ENCODE results near the gene KANK3.
A peak's percentile ranks its signal among the peaks of the same experiment; 100 is the strongest.

Gene KANK3

DNA sequence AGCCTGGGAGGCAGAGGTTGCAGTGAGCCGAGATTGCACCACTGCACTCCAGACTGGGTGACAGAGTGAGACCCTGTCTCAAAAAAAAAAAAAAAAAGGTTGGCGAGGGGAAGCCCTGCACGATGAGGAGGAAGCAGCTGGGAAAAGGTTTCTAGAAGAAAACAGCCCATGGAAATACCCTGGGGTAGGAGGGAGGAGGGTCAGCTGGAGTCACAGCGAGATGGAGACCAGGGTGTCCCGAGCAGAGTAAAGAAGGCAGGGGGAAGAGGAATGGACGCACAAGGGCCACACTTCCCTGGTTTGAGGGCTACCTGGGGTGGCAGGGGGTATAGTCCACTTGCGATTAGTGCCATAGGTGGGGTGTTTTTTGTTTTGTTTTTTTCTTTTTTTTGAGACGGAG, 6.4 kb downstream of the KANK3 start:
- Histone ChIP-seq H3K27me3 (ENCODE audit: insufficient read depth, low read depth, severe bottlenecking) (peaks cover 24% of the 10 kb centered on the region), H3K27ac (no peak overlapping the region)
- TF ChIP-seq, protein P1, sequence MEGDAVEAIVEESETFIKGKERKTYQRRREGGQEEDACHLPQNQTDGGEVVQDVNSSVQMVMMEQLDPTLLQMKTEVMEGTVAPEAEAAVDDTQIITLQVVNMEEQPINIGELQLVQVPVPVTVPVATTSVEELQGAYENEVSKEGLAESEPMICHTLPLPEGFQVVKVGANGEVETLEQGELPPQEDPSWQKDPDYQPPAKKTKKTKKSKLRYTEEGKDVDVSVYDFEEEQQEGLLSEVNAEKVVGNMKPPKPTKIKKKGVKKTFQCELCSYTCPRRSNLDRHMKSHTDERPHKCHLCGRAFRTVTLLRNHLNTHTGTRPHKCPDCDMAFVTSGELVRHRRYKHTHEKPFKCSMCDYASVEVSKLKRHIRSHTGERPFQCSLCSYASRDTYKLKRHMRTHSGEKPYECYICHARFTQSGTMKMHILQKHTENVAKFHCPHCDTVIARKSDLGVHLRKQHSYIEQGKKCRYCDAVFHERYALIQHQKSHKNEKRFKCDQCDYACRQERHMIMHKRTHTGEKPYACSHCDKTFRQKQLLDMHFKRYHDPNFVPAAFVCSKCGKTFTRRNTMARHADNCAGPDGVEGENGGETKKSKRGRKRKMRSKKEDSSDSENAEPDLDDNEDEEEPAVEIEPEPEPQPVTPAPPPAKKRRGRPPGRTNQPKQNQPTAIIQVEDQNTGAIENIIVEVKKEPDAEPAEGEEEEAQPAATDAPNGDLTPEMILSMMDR (IDR thresholded peaks at IDR 0.05; ENCODE audit: low read depth, low read length) = no peak

DNA sequence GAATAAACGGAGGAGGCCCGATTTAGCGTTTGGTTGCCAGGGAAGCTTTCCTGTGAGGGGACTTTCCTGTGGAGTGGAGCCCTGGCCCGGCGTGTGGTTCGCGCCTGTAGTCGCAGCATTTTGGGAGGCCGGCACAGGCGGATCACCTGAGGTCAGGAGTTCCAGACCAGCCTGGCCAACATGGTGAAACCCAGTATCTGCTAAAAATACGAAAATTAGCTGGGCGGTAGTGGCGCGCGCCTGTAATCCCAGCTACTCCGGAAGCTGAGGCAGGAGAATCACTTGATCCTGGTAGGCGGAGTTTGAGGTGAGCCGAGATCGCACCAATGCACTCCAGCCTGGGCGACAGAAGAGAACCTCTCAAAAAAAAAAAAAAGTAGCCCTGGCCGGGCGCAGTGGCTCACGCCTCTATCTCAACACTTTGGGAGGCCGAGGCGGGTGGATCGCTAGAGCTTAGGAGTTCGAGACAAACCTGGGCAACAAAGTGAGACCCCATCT, 6.9 kb downstream of the KANK3 start:
- Histone ChIP-seq H3K4me3 (ENCODE audit: low read depth, low read length) (no peak overlapping the region), H3K27ac (no peak overlapping the region), H3K27me3 (ENCODE audit: insufficient read depth, low read depth, severe bottlenecking) (peaks cover 24% of the 10 kb centered on the region), H3K36me3 (no peaks in the 10 kb centered on the region), H3K9me3 (ENCODE audit: severe bottlenecking) (no peaks in the 10 kb centered on the region)
- no peak for DNase-seq
- TF ChIP-seq, protein P1 (IDR thresholded peaks at IDR 0.05; ENCODE audit: low read depth, low read length) = no peak

More for the DNA sequence above, 6.4 kb downstream of the KANK3 start:
- no peak for DNase-seq
- Histone ChIP-seq H3K36me3 (no peaks in the 10 kb centered on the region), H3K9me3 (ENCODE audit: severe bottlenecking) (no peaks in the 10 kb centered on the region), H3K4me3 (ENCODE audit: low read depth, low read length) (no peak overlapping the region)

DNA sequence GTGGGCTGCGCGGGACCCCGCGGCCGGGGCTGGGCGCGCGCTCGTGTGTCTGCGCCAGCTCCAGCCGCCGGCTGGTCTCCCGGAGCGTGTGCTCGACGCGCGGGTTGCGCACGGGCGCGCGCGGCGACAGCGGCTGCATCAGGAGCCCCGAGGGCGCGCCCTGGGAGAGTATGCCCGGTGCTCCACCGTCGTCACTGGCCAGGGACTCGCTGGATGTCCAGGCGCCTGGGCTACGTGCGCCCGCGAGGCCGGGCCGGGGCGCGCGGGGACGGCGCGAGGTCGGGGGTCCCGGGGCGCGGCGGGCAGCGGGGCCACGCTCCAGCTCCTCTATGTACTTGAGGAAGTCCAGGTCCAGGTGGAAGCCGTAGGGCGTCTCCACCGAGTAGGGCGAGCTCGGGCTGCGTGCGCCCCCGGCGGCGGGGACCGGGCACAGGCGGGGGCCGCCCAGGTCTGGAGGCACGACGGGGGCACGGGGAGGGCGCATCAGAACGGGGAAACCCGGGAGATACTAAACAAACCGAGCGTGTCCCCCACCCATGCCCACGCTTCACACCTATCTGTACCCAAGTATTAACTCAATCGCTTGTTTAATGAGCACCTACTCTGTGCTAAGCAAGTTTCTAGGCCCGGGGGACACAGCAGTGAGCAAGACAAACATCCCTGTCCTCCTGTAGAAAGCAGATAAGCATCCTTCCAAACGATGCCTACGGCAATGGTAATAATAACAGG, 7.6 kb downstream of the KANK3 start:
- Histone ChIP-seq H3K9me3 (ENCODE audit: severe bottlenecking) (no peaks in the 10 kb centered on the region), H3K4me3 (ENCODE audit: low read depth, low read length) (peak overlapping the region; percentile 21), H3K36me3 (no peaks in the 10 kb centered on the region), H3K27me3 (ENCODE audit: insufficient read depth, low read depth, severe bottlenecking) (peaks cover 24% of the 10 kb centered on the region), H3K27ac (no peak overlapping the region)
- peak; percentile 46 for DNase-seq
- TF ChIP-seq, protein P1 (IDR thresholded peaks at IDR 0.05; ENCODE audit: low read depth, low read length) = peak; percentile 36

DNA sequence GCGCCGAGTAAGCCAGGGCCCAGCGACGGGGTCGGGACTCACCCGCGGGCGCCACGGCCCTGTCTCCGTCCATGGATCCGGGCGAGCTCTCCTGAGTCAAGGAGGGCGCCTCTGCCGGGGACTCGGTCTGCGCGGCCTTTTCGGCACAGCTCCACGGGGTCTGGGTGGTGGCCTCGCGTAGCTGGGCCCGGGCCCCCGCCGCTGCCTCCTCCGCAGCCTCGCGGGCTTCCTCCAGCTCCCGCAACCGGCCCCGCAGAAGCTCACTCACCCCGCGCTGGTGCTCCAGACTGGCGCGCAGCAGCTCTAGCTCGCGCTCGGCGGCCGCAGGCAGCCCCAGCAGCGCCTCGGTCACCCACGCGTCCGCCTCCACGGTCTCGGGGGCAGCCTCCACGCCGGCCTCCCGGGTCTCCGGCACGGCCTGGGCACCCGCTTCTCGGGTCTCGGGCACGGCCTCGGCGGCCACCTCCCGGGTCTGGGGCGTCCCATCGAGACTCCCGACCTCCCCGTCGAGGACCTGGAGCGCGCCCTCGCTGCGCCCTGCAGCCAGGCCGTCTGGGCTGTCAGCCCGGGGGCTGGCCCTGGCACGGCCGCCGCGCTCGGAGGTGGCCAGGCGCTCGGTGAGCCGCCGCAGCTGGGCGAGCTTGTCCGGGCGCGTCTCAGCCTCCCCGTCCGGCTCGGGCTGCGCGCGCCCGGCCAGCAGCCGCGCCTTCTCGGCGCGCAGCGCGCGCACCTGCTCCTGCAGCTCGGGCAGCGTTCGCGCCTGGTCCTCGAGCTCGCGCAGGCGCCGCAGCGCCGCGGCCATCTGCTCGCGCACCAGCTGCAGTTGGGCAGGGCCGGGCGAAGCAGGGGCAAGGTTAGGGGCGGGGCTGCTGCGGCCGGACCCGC, 8.4 kb downstream of the KANK3 start:
- H3K36me3 ChIP-seq = no peaks in the 10 kb centered on the region
- no peaks in the 10 kb centered on the region for H3K9me3 ChIP-seq (ENCODE audit: severe bottlenecking)
- peaks cover 24% of the 10 kb centered on the region for H3K27me3 ChIP-seq (ENCODE audit: insufficient read depth, low read depth, severe bottlenecking)
- TF ChIP-seq, protein P1 (IDR thresholded peaks at IDR 0.05; ENCODE audit: low read depth, low read length) = no peak
- DNase-seq = peak; percentile 83
- H3K4me3 ChIP-seq (ENCODE audit: low read depth, low read length) = peak overlapping the region; percentile 38
- no peak overlapping the region for H3K27ac ChIP-seq

DNA sequence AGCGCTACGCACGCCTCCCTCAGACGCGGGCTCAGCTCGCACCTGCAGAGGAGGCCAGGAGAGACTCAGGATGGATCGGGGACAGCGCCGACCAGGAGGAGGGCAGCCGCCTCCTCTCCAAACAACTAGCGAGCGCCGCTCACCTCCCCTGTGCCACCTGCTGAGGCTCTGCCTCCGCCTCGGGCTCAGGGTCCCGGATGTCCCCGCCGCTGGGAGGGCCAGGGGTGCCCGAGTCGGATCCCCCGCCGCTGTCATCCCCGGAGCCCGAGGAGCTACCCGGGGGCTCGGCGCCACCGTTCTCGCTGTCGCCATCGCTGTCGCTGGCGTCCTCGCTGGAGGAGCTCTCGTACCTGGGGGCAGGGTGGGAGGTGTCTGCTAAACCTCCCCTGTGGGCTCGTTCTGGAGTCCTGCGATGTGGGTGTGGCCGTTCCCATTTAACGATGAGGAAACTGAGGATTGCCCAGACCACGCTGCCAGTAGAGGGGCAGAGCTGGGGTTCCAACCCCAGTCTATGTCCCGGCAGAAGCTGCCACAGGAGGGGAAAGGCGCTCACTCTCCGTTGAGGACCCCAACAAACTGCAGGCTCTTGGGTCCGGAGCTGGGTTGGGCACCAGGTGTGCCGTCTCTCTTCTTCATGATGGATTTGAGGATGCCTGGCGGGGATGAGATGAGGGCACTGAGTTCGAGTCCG, 9.2 kb downstream of the KANK3 start:
- TF ChIP-seq, protein P1 (IDR thresholded peaks at IDR 0.05; ENCODE audit: low read depth, low read length) = no peak
- no peak overlapping the region for H3K27ac ChIP-seq
- no peak for DNase-seq
- peak overlapping the region; percentile 38 for H3K4me3 ChIP-seq (ENCODE audit: low read depth, low read length)
- peaks cover 24% of the 10 kb centered on the region for H3K27me3 ChIP-seq (ENCODE audit: insufficient read depth, low read depth, severe bottlenecking)
- no peaks in the 10 kb centered on the region for H3K36me3 ChIP-seq
- no peaks in the 10 kb centered on the region for H3K9me3 ChIP-seq (ENCODE audit: severe bottlenecking)

Data from WERI-Rb-1 (cell line).